ENCODE measurements around the gene ADCY6.

GRCh38 chr12:48807981-48808380 lies 19.1 kb upstream of the ADCY6 start:
- TF ChIP-seq POLR2AphosphoS5 (IDR thresholded peaks at IDR 0.05; ENCODE audit: borderline replicate concordance, low read depth, low read length) = no peak
- TF ChIP-seq EZH2 (IDR thresholded peaks at IDR 0.05) = no peak
- TF ChIP-seq FOXP2 (optimal IDR thresholded peaks at IDR 0.05; ENCODE audit: control extremely low read depth, extremely low read length, insufficient read depth) = no peak
